ENCODE results near the gene WDR35.

Gene WDR35

GRCh38 chr2:20021405-20022009, 31.6 kb upstream of the WDR35 start:
- Histone ChIP-seq H3K4me1 (ENCODE audit: insufficient read depth, low read length) (no peaks in the 10 kb centered on the region), H3K9ac (ENCODE audit: low read depth, low read length) (no peak overlapping the region), H3K9me3 (ENCODE audit: insufficient read depth, low read depth, low read length) (peaks cover 18% of the 10 kb centered on the region), H3K27me3 (ENCODE audit: insufficient read depth, low read length) (no peaks in the 10 kb centered on the region), H3K27ac (ENCODE audit: low read length) (no peak overlapping the region), H3K36me3 (ENCODE audit: insufficient read depth, low read depth, low read length) (no peaks in the 10 kb centered on the region), H3K4me3 (ENCODE audit: low read length) (no peak overlapping the region)

GRCh38 chr2:20019747-20020146, 29.8 kb upstream of the WDR35 start:
- Histone ChIP-seq H3K27ac (ENCODE audit: low read length) (no peak overlapping the region), H3K4me3 (ENCODE audit: low read length) (no peak overlapping the region), H3K27me3 (ENCODE audit: insufficient read depth, low read length) (no peaks in the 10 kb centered on the region), H3K9me3 (ENCODE audit: insufficient read depth, low read depth, low read length) (peaks cover 18% of the 10 kb centered on the region), H3K36me3 (ENCODE audit: insufficient read depth, low read depth, low read length) (no peaks in the 10 kb centered on the region), H3K4me1 (ENCODE audit: insufficient read depth, low read length) (no peaks in the 10 kb centered on the region), H3K9ac (ENCODE audit: low read depth, low read length) (no peak overlapping the region)

GRCh38 chr2:20018601-20019152, 28.8 kb upstream of the WDR35 start:
- H3K4me3 ChIP-seq (ENCODE audit: low read length), result no peak overlapping the region
- H3K9ac ChIP-seq (ENCODE audit: low read depth, low read length), result no peak overlapping the region
- peaks cover 11% of the 10 kb centered on the region for H3K27me3 ChIP-seq (ENCODE audit: insufficient read depth, low read length)
- no peak overlapping the region for H3K27ac ChIP-seq (ENCODE audit: low read length)
- no peaks in the 10 kb centered on the region for H3K36me3 ChIP-seq (ENCODE audit: insufficient read depth, low read depth, low read length)
- H3K9me3 ChIP-seq (ENCODE audit: insufficient read depth, low read depth, low read length), result peaks cover 18% of the 10 kb centered on the region
- H3K4me1 ChIP-seq (ENCODE audit: insufficient read depth, low read length), result peaks cover 2% of the 10 kb centered on the region; the same call in 1 of the 2 replicates

- H3K9ac ChIP-seq (ENCODE audit: low read depth, low read length), result no peak overlapping the region
- H3K27me3 ChIP-seq (ENCODE audit: insufficient read depth, low read length), result peaks cover 31% of the 10 kb centered on the region
- no peak overlapping the region for H3K4me3 ChIP-seq (ENCODE audit: low read length)
- H3K4me1 ChIP-seq (ENCODE audit: insufficient read depth, low read length), result peaks cover 11% of the 10 kb centered on the region; the same call in 1 of the 2 replicates
- H3K27ac ChIP-seq (ENCODE audit: low read length), result no peak overlapping the region
- H3K9me3 ChIP-seq (ENCODE audit: insufficient read depth, low read depth, low read length), result peaks cover 10% of the 10 kb centered on the region
- H3K36me3 ChIP-seq (ENCODE audit: insufficient read depth, low read depth, low read length), result no peaks in the 10 kb centered on the region
Measured at GRCh38 chr2:20016346-20016745, 26.4 kb upstream of the WDR35 start.

GRCh38 chr2:20015482-20016083, 25.7 kb upstream of the WDR35 start:
- no peaks in the 10 kb centered on the region for H3K36me3 ChIP-seq (ENCODE audit: insufficient read depth, low read depth, low read length)
- H3K9ac ChIP-seq (ENCODE audit: low read depth, low read length), result no peak overlapping the region
- peaks cover 5% of the 10 kb centered on the region; the same call in 1 of the 2 replicates for H3K9me3 ChIP-seq (ENCODE audit: insufficient read depth, low read depth, low read length)
- no peak overlapping the region for H3K27ac ChIP-seq (ENCODE audit: low read length)
- H3K4me3 ChIP-seq (ENCODE audit: low read length), result no peak overlapping the region
- peaks cover 11% of the 10 kb centered on the region; the same call in 1 of the 2 replicates for H3K4me1 ChIP-seq (ENCODE audit: insufficient read depth, low read length)
- peaks cover 38% of the 10 kb centered on the region for H3K27me3 ChIP-seq (ENCODE audit: insufficient read depth, low read length)

- Histone ChIP-seq H3K9ac (ENCODE audit: low read depth, low read length) (peak overlapping the region; percentile 27; the same call in 1 of the 2 replicates), H3K4me1 (ENCODE audit: insufficient read depth, low read length) (peaks cover 15% of the 10 kb centered on the region; the same call in 1 of the 2 replicates), H3K27me3 (ENCODE audit: insufficient read depth, low read length) (peaks cover 44% of the 10 kb centered on the region), H3K36me3 (ENCODE audit: insufficient read depth, low read depth, low read length) (no peaks in the 10 kb centered on the region), H3K27ac (ENCODE audit: low read length) (no peak overlapping the region), H3K4me3 (ENCODE audit: low read length) (peak overlapping the region; percentile 61), H3K9me3 (ENCODE audit: insufficient read depth, low read depth, low read length) (no peaks in the 10 kb centered on the region)
Measured at GRCh38 chr2:20013126-20013849, 23.4 kb upstream of the WDR35 start.

GRCh38 chr2:20012282-20013125, 22.6 kb upstream of the WDR35 start, which contains the start of gene MATN3:
TSS of gene MATN3 (minus strand) at chr2:20012668. CDS start at chr2:20012631, 37 bp downstream.
- Histone ChIP-seq H3K36me3 (ENCODE audit: insufficient read depth, low read depth, low read length) (no peaks in the 10 kb centered on the region), H3K4me1 (ENCODE audit: insufficient read depth, low read length) (peaks cover 15% of the 10 kb centered on the region; the same call in 1 of the 2 replicates), H3K27me3 (ENCODE audit: insufficient read depth, low read length) (peaks cover 44% of the 10 kb centered on the region), H3K4me3 (ENCODE audit: low read length) (peak within 1 kb of the TSS; percentile 61), H3K9ac (ENCODE audit: low read depth, low read length) (peak within 1 kb of the TSS; percentile 66; the same call in 1 of the 2 replicates), H3K27ac (ENCODE audit: low read length) (no peak within 1 kb of the TSS), H3K9me3 (ENCODE audit: insufficient read depth, low read depth, low read length) (no peaks in the 10 kb centered on the region)

- Histone ChIP-seq H3K27me3 (ENCODE audit: insufficient read depth, low read length) (peaks cover 44% of the 10 kb centered on the region), H3K36me3 (ENCODE audit: insufficient read depth, low read depth, low read length) (no peaks in the 10 kb centered on the region), H3K4me1 (ENCODE audit: insufficient read depth, low read length) (peaks cover 15% of the 10 kb centered on the region; the same call in 1 of the 2 replicates), H3K9me3 (ENCODE audit: insufficient read depth, low read depth, low read length) (no peaks in the 10 kb centered on the region), H3K4me3 (ENCODE audit: low read length) (peak overlapping the region; percentile 61), H3K27ac (ENCODE audit: low read length) (no peak overlapping the region), H3K9ac (ENCODE audit: low read depth, low read length) (peak overlapping the region; percentile 66; the same call in 1 of the 2 replicates)
Measured at GRCh38 chr2:20012032-20012281, 22.1 kb upstream of the WDR35 start.

- Histone ChIP-seq H3K27me3 (ENCODE audit: insufficient read depth, low read length) (peaks cover 44% of the 10 kb centered on the region), H3K27ac (ENCODE audit: low read length) (no peak overlapping the region), H3K9me3 (ENCODE audit: insufficient read depth, low read depth, low read length) (no peaks in the 10 kb centered on the region), H3K4me3 (ENCODE audit: low read length) (peak overlapping the region; percentile 61), H3K9ac (ENCODE audit: low read depth, low read length) (peak overlapping the region; percentile 66; the same call in 1 of the 2 replicates), H3K4me1 (ENCODE audit: insufficient read depth, low read length) (peaks cover 15% of the 10 kb centered on the region; the same call in 1 of the 2 replicates), H3K36me3 (ENCODE audit: insufficient read depth, low read depth, low read length) (no peaks in the 10 kb centered on the region)
Measured at GRCh38 chr2:20011276-20012031, 21.5 kb upstream of the WDR35 start.

- Histone ChIP-seq H3K4me1 (ENCODE audit: insufficient read depth, low read length) (peaks cover 13% of the 10 kb centered on the region; the same call in 1 of the 2 replicates), H3K4me3 (ENCODE audit: low read length) (no peak overlapping the region), H3K9me3 (ENCODE audit: insufficient read depth, low read depth, low read length) (no peaks in the 10 kb centered on the region), H3K36me3 (ENCODE audit: insufficient read depth, low read depth, low read length) (no peaks in the 10 kb centered on the region), H3K27me3 (ENCODE audit: insufficient read depth, low read length) (peaks cover 34% of the 10 kb centered on the region), H3K9ac (ENCODE audit: low read depth, low read length) (0 out of 2 replicates have a peak overlapping the region, but pooled peaks have one; percentile 39), H3K27ac (ENCODE audit: low read length) (no peak overlapping the region)
Measured at GRCh38 chr2:20008703-20009102, 18.8 kb upstream of the WDR35 start.

All from iPS-20b (cell line).